RWPE2 (cell line): ENCODE measurements around the gene TRMU.

Experiments
- ATAC-seq: fragments of 200-7000 bp; cut with Tn5 transposase; 3 replicates; pipeline ENCODE4 v1.9.1; 2021; ENCODE audit warnings: low read depth
- DNase-seq: peaks from one replicate; pipeline ENCODE4 v3.0.0-alpha.2; 2020; ENCODE audit warnings: low spot score
- H3K27ac ChIP-seq: fragments of 450-650 bp; 2 replicates; pipeline ENCODE4 v1.5.1; 2017; ENCODE audit warnings: mild to moderate bottlenecking; ENCODE audit not compliant: poor library complexity, severe bottlenecking
- H3K27me3 ChIP-seq: fragments of 250-450 bp; sonication (Bioruptor Pico); 2 replicates; pipeline ENCODE4 v1.5.1; 2021; ENCODE audit warnings: mild to moderate bottlenecking, moderate library complexity; ENCODE audit not compliant: insufficient read depth, poor library complexity, severe bottlenecking
- H3K36me3 ChIP-seq: fragments of 250-450 bp; sonication (Bioruptor Pico); 2 replicates; pipeline ENCODE4 v1.5.1; 2020; ENCODE audit warnings: low read depth, mild to moderate bottlenecking, moderate library complexity
- H3K4me1 ChIP-seq: fragments of 250-450 bp; sonication (Bioruptor Pico); 2 replicates; pipeline ENCODE4 v1.5.1; 2021; ENCODE audit warnings: mild to moderate bottlenecking, moderate library complexity; ENCODE audit not compliant: insufficient read depth, poor library complexity, severe bottlenecking
- H3K4me3 ChIP-seq: fragments of 250-450 bp; sonication (Bioruptor Pico); 2 replicates; pipeline ENCODE4 v1.5.1; 2021; ENCODE audit warnings: mild to moderate bottlenecking, moderate library complexity; ENCODE audit not compliant: severe bottlenecking
- H3K9me3 ChIP-seq: fragments of 250-450 bp; sonication (Bioruptor Pico); 2 replicates; pipeline ENCODE4 v1.5.1; 2021; ENCODE audit warnings: mild to moderate bottlenecking, moderate library complexity; ENCODE audit not compliant: severe bottlenecking
- TF ChIP-seq, protein P1 (sequence below): fragments of 450-650 bp; IDR thresholded peaks from one replicate; pipeline ENCODE4 v1.5.1; 2017; ENCODE audit warnings: mild to moderate bottlenecking, moderate library complexity; ENCODE audit not compliant: poor library complexity, severe bottlenecking

TRMU gene

DNA sequence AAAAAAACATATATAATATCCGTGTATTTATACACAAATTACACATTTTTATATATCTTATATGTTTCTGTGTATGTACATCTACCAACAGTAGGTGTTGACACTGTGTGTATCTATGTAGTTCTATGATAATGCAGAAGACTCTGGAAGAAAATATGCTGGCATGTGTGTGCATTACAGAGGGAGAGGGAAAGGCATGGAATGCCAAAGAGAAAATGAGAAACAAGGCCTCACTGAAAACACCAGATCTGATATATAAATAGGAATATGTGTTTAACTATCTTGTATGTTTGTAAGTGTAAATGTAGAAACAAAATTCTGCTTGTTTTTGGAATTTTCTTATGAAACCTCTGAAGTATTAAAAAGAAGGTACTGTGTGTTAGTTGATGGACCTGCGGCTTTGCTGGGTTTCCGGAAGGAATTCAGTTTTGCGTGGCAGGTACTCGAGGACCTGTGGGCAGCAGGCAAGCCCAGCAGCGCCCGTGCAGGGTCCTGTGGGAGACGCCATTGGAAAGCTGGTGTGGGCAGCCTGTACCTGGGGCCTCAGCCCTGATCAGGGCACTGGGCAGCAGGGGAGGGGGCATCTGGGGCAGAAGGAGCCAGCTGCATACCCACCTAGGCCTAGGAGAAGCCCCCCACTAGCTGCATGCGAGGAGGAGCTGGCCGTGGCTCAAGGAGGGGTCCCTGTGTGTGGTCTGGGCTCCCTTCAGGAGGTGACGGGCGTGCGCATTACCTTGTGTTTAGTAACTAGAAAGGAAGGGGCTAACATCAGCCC is 7.6 kb upstream of the TRMU start:
- Histone ChIP-seq H3K9me3 (no peaks in the 10 kb centered on the region), H3K4me1 (no peaks in the 10 kb centered on the region), H3K27me3 (no peaks in the 10 kb centered on the region), H3K4me3 (no peak overlapping the region), H3K27ac (no peak overlapping the region), H3K36me3 (peaks cover 74% of the 10 kb centered on the region)
- ATAC-seq (no peak), DNase-seq (no peak)
- TF ChIP-seq, protein P1, sequence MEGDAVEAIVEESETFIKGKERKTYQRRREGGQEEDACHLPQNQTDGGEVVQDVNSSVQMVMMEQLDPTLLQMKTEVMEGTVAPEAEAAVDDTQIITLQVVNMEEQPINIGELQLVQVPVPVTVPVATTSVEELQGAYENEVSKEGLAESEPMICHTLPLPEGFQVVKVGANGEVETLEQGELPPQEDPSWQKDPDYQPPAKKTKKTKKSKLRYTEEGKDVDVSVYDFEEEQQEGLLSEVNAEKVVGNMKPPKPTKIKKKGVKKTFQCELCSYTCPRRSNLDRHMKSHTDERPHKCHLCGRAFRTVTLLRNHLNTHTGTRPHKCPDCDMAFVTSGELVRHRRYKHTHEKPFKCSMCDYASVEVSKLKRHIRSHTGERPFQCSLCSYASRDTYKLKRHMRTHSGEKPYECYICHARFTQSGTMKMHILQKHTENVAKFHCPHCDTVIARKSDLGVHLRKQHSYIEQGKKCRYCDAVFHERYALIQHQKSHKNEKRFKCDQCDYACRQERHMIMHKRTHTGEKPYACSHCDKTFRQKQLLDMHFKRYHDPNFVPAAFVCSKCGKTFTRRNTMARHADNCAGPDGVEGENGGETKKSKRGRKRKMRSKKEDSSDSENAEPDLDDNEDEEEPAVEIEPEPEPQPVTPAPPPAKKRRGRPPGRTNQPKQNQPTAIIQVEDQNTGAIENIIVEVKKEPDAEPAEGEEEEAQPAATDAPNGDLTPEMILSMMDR, result no peak

DNA sequence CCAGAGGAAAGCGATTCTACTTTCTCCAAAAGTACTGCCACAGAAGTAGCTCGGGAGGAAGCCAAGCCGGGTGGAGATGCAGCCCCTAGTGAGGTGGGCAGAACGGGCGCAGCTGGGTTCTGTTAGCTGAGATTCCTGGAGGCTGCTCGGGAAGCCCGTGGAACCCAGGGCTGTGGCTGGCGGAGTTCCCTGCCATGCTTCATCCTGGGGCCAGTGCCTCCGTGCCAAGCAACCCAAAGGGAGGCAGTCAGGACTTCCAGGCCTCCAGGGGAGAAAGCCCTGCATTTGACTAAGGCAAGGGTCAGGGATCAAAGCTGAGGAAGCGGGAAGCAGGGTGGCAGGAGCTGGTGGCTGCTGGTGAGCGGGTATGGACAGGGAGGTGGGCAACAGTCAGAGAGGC is 6.7 kb upstream of the TRMU start:
- DNase-seq, result no peak
- peaks cover 72% of the 10 kb centered on the region for H3K36me3 ChIP-seq

DNA sequence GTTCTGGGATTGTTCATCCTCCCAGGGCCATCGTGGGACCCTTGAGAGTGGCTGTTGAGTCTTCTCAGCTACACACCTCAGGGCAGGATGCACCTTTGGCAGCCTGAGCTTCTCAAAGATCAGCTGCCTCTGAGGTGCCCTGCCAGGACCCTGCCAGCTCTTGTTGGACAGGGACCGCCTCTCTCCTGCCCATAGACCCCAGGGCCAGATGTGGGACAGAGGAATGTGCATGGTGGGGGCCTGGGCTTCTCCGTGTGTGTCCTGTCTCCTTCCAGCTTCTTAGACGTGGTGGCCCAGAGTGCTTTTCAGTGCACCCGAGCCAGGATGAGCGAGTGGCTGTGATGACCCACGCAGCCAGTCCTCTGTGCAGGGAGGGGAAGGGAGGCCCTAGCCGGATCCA is 5.9 kb upstream of the TRMU start:
- DNase-seq (no peak), ATAC-seq (no peak)
- TF ChIP-seq, protein P1, result no peak
- no peaks in the 10 kb centered on the region for H3K4me1 ChIP-seq
- H3K4me3 ChIP-seq, result no peak overlapping the region
- no peak overlapping the region for H3K27ac ChIP-seq
- peaks cover 64% of the 10 kb centered on the region for H3K36me3 ChIP-seq
- H3K27me3 ChIP-seq, result no peaks in the 10 kb centered on the region
- H3K9me3 ChIP-seq, result no peaks in the 10 kb centered on the region

More for the DNA sequence above, 6.7 kb upstream of the TRMU start:
- H3K27me3 ChIP-seq, result no peaks in the 10 kb centered on the region
- TF ChIP-seq, protein P1, result no peak
- no peaks in the 10 kb centered on the region for H3K9me3 ChIP-seq
- H3K27ac ChIP-seq, result no peak overlapping the region
- no peak for ATAC-seq
- no peak overlapping the region for H3K4me3 ChIP-seq
- no peaks in the 10 kb centered on the region for H3K4me1 ChIP-seq

DNA sequence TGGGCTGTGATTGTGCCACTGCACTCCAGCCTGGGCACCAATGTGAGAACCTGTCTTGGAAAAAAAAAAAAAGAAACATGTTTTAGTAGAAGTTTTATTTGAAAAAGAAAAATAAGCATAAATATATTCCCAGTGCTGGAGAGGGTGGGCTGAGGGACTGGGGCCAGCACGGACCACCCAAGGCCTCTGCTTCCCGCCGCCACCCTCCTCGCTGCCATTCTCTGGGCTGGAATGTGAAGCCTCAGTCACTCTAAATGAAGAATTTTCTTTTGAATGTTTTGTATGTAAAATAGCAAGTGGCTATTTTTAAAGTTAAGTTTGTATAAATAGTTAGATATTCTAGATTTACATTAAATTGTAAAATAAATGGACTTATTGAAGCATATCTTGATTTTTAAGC is 5.1 kb upstream of the TRMU start:
- TF ChIP-seq, protein P1, result no peak
- H3K27ac ChIP-seq, result no peak overlapping the region
- ATAC-seq (no peak), DNase-seq (no peak)
- H3K4me3 ChIP-seq, result no peak overlapping the region
- no peaks in the 10 kb centered on the region for H3K27me3 ChIP-seq
- H3K36me3 ChIP-seq, result peaks cover 56% of the 10 kb centered on the region
- H3K4me1 ChIP-seq, result peaks cover 3% of the 10 kb centered on the region
- no peaks in the 10 kb centered on the region for H3K9me3 ChIP-seq

DNA sequence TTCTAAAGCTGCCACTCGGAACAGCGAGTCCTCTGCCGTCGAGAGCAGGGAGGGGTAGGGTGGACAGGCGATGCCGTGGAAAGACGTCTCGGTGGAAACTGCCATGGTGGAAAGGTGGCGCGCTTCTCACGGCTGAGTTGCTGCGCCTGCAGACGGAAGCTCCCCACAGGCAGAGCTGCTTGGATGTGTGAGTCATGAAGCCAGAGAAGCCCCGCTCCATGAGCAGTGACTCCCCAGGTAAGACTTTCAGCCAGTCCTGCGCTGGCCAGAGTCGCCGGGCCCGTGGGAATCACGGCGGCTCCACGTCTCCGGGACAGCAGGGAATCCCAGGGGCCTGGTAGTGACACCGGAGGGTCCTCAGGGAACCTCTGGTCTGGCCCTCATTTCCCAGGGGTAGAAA is 4.0 kb upstream of the TRMU start:
- Histone ChIP-seq H3K4me3 (no peak overlapping the region), H3K9me3 (no peaks in the 10 kb centered on the region), H3K27ac (no peak overlapping the region), H3K36me3 (peaks cover 45% of the 10 kb centered on the region), H3K4me1 (peaks cover 3% of the 10 kb centered on the region), H3K27me3 (no peaks in the 10 kb centered on the region)
- DNase-seq (no peak), ATAC-seq (no peak)
- TF ChIP-seq, protein P1, result no peak
